H1 (cell line): ENCODE measurements around the gene DNAJB1. TPM values are rescaled to one million over a fixed set of nuclear protein-coding genes. Genes with fewer than 3 reads are reported as not detected.

Experiments
- CTCF ChIA-PET: fragments of 300-600 bp; sonication (Branson Sonifier 250); formaldehyde crosslinking; loops from one replicate; lab custom pipeline; 2021; ENCODE audit not compliant: partially characterized antibody; lab: Charles Lee
- POLR2A ChIA-PET: fragments of 300-600 bp; sonication (Branson Sonifier 250); formaldehyde crosslinking; loops from one replicate; lab custom pipeline; 2021; ENCODE audit warnings: inconsistent platforms; ENCODE audit not compliant: partially characterized antibody; lab: Charles Lee
- DNase-seq, 2 experiments: peaks; one replicate each; pipeline versions ENCODE4 v3.0.0 to v3.0.0-alpha.2; 2010 to 2022; ENCODE audit warnings: low spot score in 2 of 2, low read depth in 1 of 2, mixed read lengths in 1 of 2
- FAIRE-seq: peaks from 2 replicates; lab custom pipeline; 2011; peaks lifted over from hg19 to GRCh38; lab: Jason Lieb, UNC
- H2AFZ ChIP-seq: 2 replicates; pipeline ENCODE4 v1.8.1; 2012; ENCODE audit warnings: low read length, inconsistent platforms
- H2AK5ac ChIP-seq: 2 replicates; pipeline ENCODE4 v1.6.1; 2013; ENCODE audit warnings: low read depth, low read length
- H2BK120ac ChIP-seq: replicated peaks from 2 replicates; pipeline ENCODE3; 2013; ENCODE audit warnings: low read depth, low read length, inconsistent platforms
- H2BK12ac ChIP-seq: 2 replicates; pipeline ENCODE4 v1.6.1; 2013; ENCODE audit warnings: low read depth, low read length
- H2BK15ac ChIP-seq: 2 replicates; pipeline ENCODE4 v1.6.1; 2013; ENCODE audit warnings: low read length
- H2BK20ac ChIP-seq: 2 replicates; pipeline ENCODE4 v1.6.1; 2013; ENCODE audit warnings: low read length
- H2BK5ac ChIP-seq: 2 replicates; pipeline ENCODE4 v1.6.1; 2013; ENCODE audit warnings: low read depth, low read length
- H3K14ac ChIP-seq: 2 replicates; pipeline ENCODE4 v1.6.1; 2013; ENCODE audit warnings: inconsistent platforms; ENCODE audit not compliant: insufficient read length
- H3K18ac ChIP-seq: 2 replicates; pipeline ENCODE4 v1.6.1; 2013; ENCODE audit warnings: low read length; ENCODE audit errors: extremely low read depth
- H3K23ac ChIP-seq: 2 replicates; pipeline ENCODE4 v1.6.1; 2013; ENCODE audit warnings: inconsistent platforms; ENCODE audit not compliant: insufficient read length
- H3K23me2 ChIP-seq: 2 replicates; pipeline ENCODE4 v1.6.1; 2013; ENCODE audit warnings: low read depth, low read length
- H3K27ac ChIP-seq: 2 replicates; pipeline ENCODE4 v1.6.1; 2011; ENCODE audit warnings: low read depth, low read length, inconsistent platforms
- H3K27me3 ChIP-seq, 4 experiments: replicated peaks in 1 of 4; 1 replicate in 1 of 4; 2 replicates in 3 of 4; pipeline versions ENCODE4 v1.6.1 to v1.8.1; 2011 to 2013; ENCODE audit warnings: low read length in 3 of 4, mild to moderate bottlenecking in 3 of 4, inconsistent platforms in 2 of 4, mixed read lengths in 2 of 4, moderate library complexity in 1 of 4; ENCODE audit not compliant: control insufficient read depth in 3 of 4, insufficient read depth in 3 of 4; ENCODE audit errors: extremely low read depth in 1 of 4
- H3K36me3 ChIP-seq, 4 experiments: 2 replicates each; pipeline versions ENCODE4 v1.6.1 to v1.8.1; 2011 to 2013; ENCODE audit warnings: mild to moderate bottlenecking in 4 of 4, low read length in 3 of 4, moderate library complexity in 2 of 4, control low read depth in 1 of 4, inconsistent platforms in 1 of 4; ENCODE audit not compliant: insufficient read depth in 4 of 4, control insufficient read depth in 2 of 4
- H3K4ac ChIP-seq: replicated peaks from 2 replicates; pipeline ENCODE3; 2013; ENCODE audit warnings: low read length, low read depth, mixed read lengths, inconsistent platforms; ENCODE audit not compliant: insufficient read length
- H3K4me1 ChIP-seq, 4 experiments: replicated peaks in 1 of 4; 1 replicate in 1 of 4; 2 replicates in 3 of 4; pipeline versions ENCODE4 v1.6.1 to v1.8.1; 2011 to 2013; ENCODE audit warnings: low read length in 3 of 4, inconsistent platforms in 2 of 4, mixed read lengths in 1 of 4; ENCODE audit not compliant: insufficient read depth in 4 of 4, control insufficient read depth in 3 of 4
- H3K4me2 ChIP-seq, 2 experiments: 2 replicates each; pipeline versions ENCODE4 v1.6.1 to v1.8.1; 2011 to 2013; ENCODE audit warnings: low read depth in 2 of 2, low read length in 2 of 2, control low read depth in 1 of 2, inconsistent platforms in 1 of 2, mild to moderate bottlenecking in 1 of 2; ENCODE audit not compliant: insufficient read depth in 1 of 2
- H3K4me3 ChIP-seq, 4 experiments: fragments of 200-600, 300-600 bp in 1 of 4; sonication (generic), shearing (Covaris generic), sonication (Bioruptor Twin) in 1 of 4; 2 replicates each; pipeline versions ENCODE4 v1.5.1 to v1.8.1; 2011 to 2016; ENCODE audit warnings: low read length in 4 of 4, low read depth in 3 of 4, control low read depth in 2 of 4, inconsistent platforms in 2 of 4, mild to moderate bottlenecking in 2 of 4, mixed read lengths in 1 of 4, moderate library complexity in 1 of 4; ENCODE audit not compliant: insufficient read depth in 2 of 4; ENCODE audit errors: extremely low read depth in 1 of 4
- H3K56ac ChIP-seq: replicated peaks from 2 replicates; pipeline ENCODE3; 2013; ENCODE audit warnings: low read depth, mild to moderate bottlenecking, mixed read lengths, low read length, inconsistent platforms; ENCODE audit not compliant: insufficient read length
- H3K79me1 ChIP-seq: 2 replicates; pipeline ENCODE4 v1.6.1; 2013; ENCODE audit warnings: low read depth, low read length, control low read depth
- H3K79me2 ChIP-seq, 2 experiments: 2 replicates each; pipeline versions ENCODE4 v1.6.1 to v1.8.1; 2012 to 2013; ENCODE audit warnings: low read length in 2 of 2, mild to moderate bottlenecking in 2 of 2, inconsistent platforms in 1 of 2; ENCODE audit not compliant: insufficient read depth in 2 of 2, control insufficient read depth in 1 of 2
- H3K9ac ChIP-seq, 4 experiments: replicated peaks in 1 of 4; 1 replicate in 1 of 4; 2 replicates in 3 of 4; pipeline versions ENCODE4 v1.6.1 to v1.8.1; 2011 to 2013; ENCODE audit warnings: low read depth in 3 of 4, low read length in 3 of 4, control low read depth in 2 of 4, mild to moderate bottlenecking in 2 of 4, moderate library complexity in 2 of 4, inconsistent platforms in 1 of 4; ENCODE audit errors: extremely low read depth in 1 of 4
- H3K9me3 ChIP-seq, 2 experiments: 2 replicates each; pipeline versions ENCODE4 v1.6.1 to v1.8.1; 2012 to 2013; ENCODE audit warnings: mild to moderate bottlenecking in 2 of 2, moderate library complexity in 2 of 2, control low read depth in 1 of 2, inconsistent platforms in 1 of 2, low read depth in 1 of 2, low read length in 1 of 2, mixed read lengths in 1 of 2; ENCODE audit not compliant: insufficient read depth in 2 of 2
- H4K20me1 ChIP-seq, 2 experiments: replicated peaks in 1 of 2; 2 replicates each; pipeline versions ENCODE3 to v1.8.1; 2011 to 2013; ENCODE audit warnings: inconsistent platforms in 2 of 2, low read length in 2 of 2, mild to moderate bottlenecking in 1 of 2; ENCODE audit not compliant: insufficient read depth in 2 of 2, control insufficient read depth in 1 of 2
- H4K5ac ChIP-seq: 2 replicates; pipeline ENCODE4 v1.6.1; 2013; ENCODE audit warnings: low read length, low read depth, mixed read lengths, inconsistent platforms; ENCODE audit not compliant: insufficient read length
- H4K8ac ChIP-seq: 2 replicates; pipeline ENCODE4 v1.8.0; 2013; ENCODE audit warnings: mild to moderate bottlenecking, moderate library complexity, low read length, inconsistent platforms; ENCODE audit not compliant: insufficient read depth; ENCODE audit errors: extremely low read depth
- H4K91ac ChIP-seq: replicated peaks from 2 replicates; pipeline ENCODE3; 2013; ENCODE audit warnings: low read length, mixed read lengths, inconsistent platforms; ENCODE audit not compliant: insufficient read length
- CHD1 ChIP-seq: IDR thresholded peaks from 2 replicates; pipeline ENCODE4 v1.6.1; 2012; ENCODE audit warnings: low read depth, low read length, improper control_type of control experiment
- CHD2 ChIP-seq: IDR thresholded peaks from 2 replicates; pipeline ENCODE4 v1.6.1; 2012; ENCODE audit warnings: low read length, improper control_type of control experiment
- KDM1A ChIP-seq: fragments of 200-600, 300-600 bp; sonication (generic); IDR thresholded peaks from 2 replicates; pipeline ENCODE4 v1.7.1; 2016; ENCODE audit warnings: mild to moderate bottlenecking, low read length, borderline replicate concordance
- KDM4A ChIP-seq: IDR thresholded peaks from one replicate; pipeline ENCODE4 v1.7.1; 2012; ENCODE audit warnings: low read depth, mild to moderate bottlenecking, moderate library complexity, low read length, inconsistent platforms; ENCODE audit not compliant: severe bottlenecking
- PHF8 ChIP-seq: fragments of 200-600 bp; sonication (generic); conservative IDR thresholded peaks from 2 replicates; pipeline ENCODE4 v1.7.1; 2012; ENCODE audit warnings: low read depth, mild to moderate bottlenecking, inconsistent platforms, low read length, moderate library complexity
- SIN3A ChIP-seq, 2 experiments: IDR thresholded peaks in 1 of 2; conservative IDR thresholded peaks in 1 of 2; 2 replicates each; pipeline ENCODE4 v1.6.1; 2011 to 2012; ENCODE audit warnings: low read length in 2 of 2, improper control_type of control experiment in 1 of 2, low read depth in 1 of 2, mild to moderate bottlenecking in 1 of 2
- ZNF274 ChIP-seq: IDR thresholded peaks from 2 replicates; pipeline ENCODE4 v1.7.0; 2012; ENCODE audit warnings: low read length, borderline replicate concordance; ENCODE audit errors: extremely low read depth
- WGBS, 2 experiments: shearing (Covaris generic) in 1 of 2; methylation state at CpG; one replicate each; pipeline versions ENCODE4 v1.1.6 to v1.1.7; 2013 to 2015; ENCODE audit warnings: low lambda C conversion rate in 2 of 2, mixed read lengths in 2 of 2, inconsistent platforms in 1 of 2, low coverage in 1 of 2, missing lambda C conversion rate in 1 of 2; ENCODE audit not compliant: insufficient replicate concordance in 2 of 2, insufficient coverage in 1 of 2, insufficient read length in 1 of 2; ENCODE audit errors: extremely low coverage in 1 of 2, missing lambda C conversion rate in 1 of 2; 5-methylcytosine and 5-hydroxymethylcytosine counted together
- polyA plus RNA-seq, 7 experiments: library from polyadenylated mRNA; depleted of rRNA in 3 of 7; stranded (reverse) in 5 of 7; unstranded in 2 of 7; fragments of >200 nt in 5 of 7; fragments of 200-250 nt in 2 of 7; gene quantifications; 1 replicate in 5 of 7; 2 replicates in 1 of 7; 4 replicates in 1 of 7; pipeline versions ENCODE4 v1.2.1 to v1.2.3, GENCODE V29; 2011 to 2013; ENCODE audit warnings: missing spikeins in 2 of 7, mixed read lengths in 2 of 7
- total RNA-seq: library from RNA; stranded (reverse); fragmentation: NEBNext Ultra II Directional; extraction: Animal tissue kit (Norgen Biotek cat#: 25700); gene quantifications from 2 replicates; pipeline ENCODE4 v1.2.1, GENCODE V29; 2021

The DNAJB1 gene
- total and polyA plus RNA-seq, 2 of the 8 experiments (the other 6 are each of a cell fraction or from before 2014, with no cell fraction given): 62.9 to 64.3 TPM

DNA sequence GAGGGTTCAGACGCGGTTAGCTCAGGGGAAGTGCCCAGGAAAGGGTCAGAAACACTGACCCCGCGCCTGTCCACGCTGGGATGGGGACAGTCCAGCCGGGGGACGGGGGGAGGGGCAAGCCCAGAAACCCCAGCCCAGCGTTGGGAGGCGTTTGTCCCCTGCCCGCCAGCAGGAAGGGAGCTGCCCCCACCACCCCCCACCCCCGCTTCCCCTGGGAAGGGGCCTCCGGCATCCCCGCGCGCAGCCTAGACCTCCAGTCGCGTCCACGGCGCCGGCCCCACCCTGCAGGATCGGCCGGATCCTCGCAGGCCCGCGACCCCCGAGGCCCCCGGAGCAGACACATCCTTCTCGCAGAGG is 22.5 kb downstream of the DNAJB1 start:
- FAIRE-seq (no peak), DNase-seq (no peak)
- POLR2A ChIA-PET: interaction anchor here (0.9 to 6.0 kb wide), 9 partner anchors 9 to 60 kb away, joined by 3 to 45 read pairs (median 5); partner anchors contain the start of gene DNAJB1
- Histone ChIP-seq H4K8ac (no peak overlapping the region), H3K79me2 (peaks cover 0 to 11% of the 10 kb centered on the region in 2 experiments; a peak in 2 of 4 replicates), H3K56ac (peak overlapping the region; percentile 24), H3K4ac (no peak overlapping the region), H2BK15ac (no peak overlapping the region), H3K4me2 (peak overlapping the region; percentile 75 to 77), H3K18ac (no peak overlapping the region), H4K20me1 (peaks cover 0 to 10% of the 10 kb centered on the region in 2 experiments), H4K5ac (no peak overlapping the region), H2BK20ac (no peak overlapping the region), H3K36me3 (no peaks in the 10 kb centered on the region; a peak in 3 of 8 replicates), H3K4me3 (peak overlapping the region; percentile 46 to 80 (median 69)), H3K23me2 (peaks cover 7% of the 10 kb centered on the region; the same call in 1 of the 2 replicates), H4K91ac (no peak overlapping the region), H2BK12ac (no peak overlapping the region), H2BK120ac (no peak overlapping the region), H3K4me1 (peaks cover 0 to 13% (median 6%) of the 10 kb centered on the region in 4 experiments; a peak in 5 of 7 replicates), H3K14ac (no peak overlapping the region), H2AK5ac (no peak overlapping the region), H3K9me3 (no peaks in the 10 kb centered on the region), H2AFZ (no peak overlapping the region), H3K9ac (peak overlapping the region in 3 of 4 experiments; percentile 13 to 46 (median 35); a peak in 3 of 7 replicates), H3K27me3 (no peaks in the 10 kb centered on the region), H3K23ac (no peak overlapping the region), H3K27ac (no peak overlapping the region), H3K79me1 (peaks cover 3% of the 10 kb centered on the region), H2BK5ac (no peak overlapping the region; the same call in 1 of the 2 replicates)
- CTCF ChIA-PET: interaction anchor here (0.6 to 3.8 kb wide), 10 partner anchors 9 to 463 kb away, joined by 3 to 24 read pairs (median 3); no protein-coding TSS in a partner anchor
- TF ChIP-seq CHD2: no peak
- TF ChIP-seq ZNF274: no peak
- 0 out of 4 replicates have a peak, but pooled peaks of 1 of the 2 experiments have one; percentile 31 for TF ChIP-seq SIN3A (conservative IDR thresholded peaks at IDR 0.05 in 1 of 2, IDR thresholded peaks at IDR 0.05 in 1 of 2; ENCODE audit: low read depth in 1 of 2, low read length in 2 of 2)
- peak; percentile 65; the same call in 1 of the 2 replicates for TF ChIP-seq PHF8
- TF ChIP-seq KDM1A: 0 out of 2 replicates have a peak, but pooled peaks have one; percentile 7
- TF ChIP-seq KDM4A: peak; percentile 47
- TF ChIP-seq CHD1: no peak
- WGBS, 2 experiments: 2% methylated on average over 11 of the region's 28 CpGs; no CpG with 5 or more reads in 1 of the 2 experiments
